ENCODE data around the gene KDM2A. TPM values are rescaled to one million over a fixed set of nuclear protein-coding genes. Genes with fewer than 3 reads are reported as not detected.

Gene KDM2A
- total RNA-seq, 2 experiments from 2014 or later, result 128 to 134 TPM

DNA sequence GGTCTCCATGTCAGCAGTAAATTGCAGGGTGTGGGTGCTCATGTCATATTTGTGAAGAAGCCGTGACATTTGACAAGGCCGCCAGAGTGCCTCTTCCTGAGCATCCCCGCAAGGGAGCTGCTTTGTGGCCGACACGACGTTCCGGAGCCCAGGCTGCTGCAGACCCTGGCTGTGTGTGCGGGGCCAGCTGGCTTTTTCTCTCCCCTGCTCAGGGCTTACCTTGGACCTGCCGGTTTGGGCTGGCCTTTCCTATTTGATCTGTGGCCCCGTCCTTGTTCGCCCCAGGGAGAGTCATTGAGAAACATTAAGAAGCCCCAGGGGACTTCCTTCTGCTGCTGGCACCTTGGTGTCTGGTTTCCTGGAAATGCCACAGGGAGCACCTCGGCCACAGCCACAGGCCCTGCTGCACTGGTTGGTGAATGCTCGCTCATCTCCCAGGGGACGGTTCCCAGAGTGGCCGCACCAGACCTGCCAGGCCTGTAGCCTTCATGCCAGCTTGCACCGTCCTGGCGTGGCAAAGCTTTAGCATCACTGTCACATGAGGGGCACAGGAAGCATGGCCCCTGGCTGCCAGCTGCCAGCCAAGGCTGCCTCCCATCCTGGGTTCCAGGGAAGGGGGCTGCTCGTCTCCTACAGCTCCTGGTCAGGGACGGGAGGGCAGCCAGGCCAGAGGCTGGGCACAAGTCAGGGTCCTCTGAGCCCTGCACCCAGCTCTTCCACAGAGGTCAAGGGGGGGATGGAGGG, 152.7 kb downstream of the KDM2A start:
- no peaks in the 10 kb centered on the region for H3K27me3 Mint-ChIP-seq
- H3K9me3 Mint-ChIP-seq, result no peaks in the 10 kb centered on the region
- H3K4me1 Mint-ChIP-seq, result peaks cover 64% of the 10 kb centered on the region
- POLR2A ChIA-PET, result interaction anchor here (0.5 to 7.8 kb wide), 18 partner anchors 8 to 213 kb away, joined by 3 to 190 read pairs (median 5); partner anchors contain the start of genes ANKRD13D, PPP1CA, RAD9A and SSH3
- peaks cover 36% of the 10 kb centered on the region for H3K36me3 Mint-ChIP-seq
- ATAC-seq (ENCODE audit: low read depth) (peak; percentile 18), DNase-seq (peak; percentile 73)
- peak overlapping the region; percentile 96 for H3K27ac Mint-ChIP-seq
- peak overlapping the region; percentile 96 for H3K4me3 Mint-ChIP-seq

DNA sequence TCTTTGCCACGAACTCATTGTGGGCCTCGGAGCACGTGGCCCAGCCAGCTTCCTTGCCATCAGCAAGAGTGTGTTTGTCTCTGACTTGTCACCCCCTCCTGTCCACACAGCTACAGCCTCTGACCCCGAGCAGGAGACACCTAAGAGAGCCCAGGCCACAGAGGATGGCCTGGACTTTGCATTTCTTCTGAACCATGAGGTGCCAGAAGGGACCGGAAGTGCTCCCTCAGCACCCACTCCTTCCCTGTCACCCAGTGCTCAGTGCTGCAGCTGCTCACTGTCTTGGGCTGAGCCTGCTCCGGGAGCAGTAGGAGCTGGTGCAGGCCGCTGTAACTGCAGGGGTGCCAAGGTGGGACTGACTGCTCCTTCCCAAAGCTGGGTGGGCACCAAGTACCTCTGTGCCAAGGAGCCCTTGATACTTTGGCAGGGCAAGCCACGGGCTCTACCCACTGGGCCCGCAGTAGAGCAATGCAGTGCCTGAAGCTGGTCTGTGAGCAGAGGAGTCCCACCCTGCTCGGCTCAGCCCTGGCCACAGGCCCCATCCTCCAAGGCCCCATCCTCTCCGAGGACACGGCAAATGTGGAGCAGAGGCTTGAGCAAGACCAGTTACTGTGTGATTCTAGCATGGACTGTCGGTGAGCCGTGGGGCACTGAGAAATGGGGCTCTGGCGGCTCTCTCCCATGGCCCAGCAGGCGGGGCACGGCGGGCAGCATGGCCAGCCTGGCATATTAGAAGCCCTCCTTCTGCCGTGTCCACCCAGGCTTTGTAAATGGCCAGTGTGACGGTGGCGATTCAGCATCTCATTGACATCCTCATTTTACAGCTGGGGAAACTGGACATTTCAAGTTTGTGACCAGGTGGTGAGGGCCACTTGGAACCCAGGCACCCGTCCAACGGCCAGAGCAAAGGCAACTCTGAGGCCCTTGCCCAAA, 153.5 kb downstream of the KDM2A start:
- ATAC-seq (ENCODE audit: low read depth), result peak; percentile 11
- peaks cover 67% of the 10 kb centered on the region for H3K4me1 Mint-ChIP-seq
- H3K4me3 Mint-ChIP-seq, result peak overlapping the region; percentile 96
- H3K36me3 Mint-ChIP-seq, result peaks cover 30% of the 10 kb centered on the region
- DNase-seq, result peak; percentile 58
- POLR2A ChIA-PET, result interaction anchor here (0.7 to 7.8 kb wide), 12 partner anchors 10 to 212 kb away, joined by 4 to 190 read pairs (median 6); partner anchors contain the start of genes ANKRD13D and SSH3
- H3K27me3 Mint-ChIP-seq, result no peaks in the 10 kb centered on the region
- H3K9me3 Mint-ChIP-seq, result no peaks in the 10 kb centered on the region
- H3K27ac Mint-ChIP-seq, result peak overlapping the region; percentile 96

DNA sequence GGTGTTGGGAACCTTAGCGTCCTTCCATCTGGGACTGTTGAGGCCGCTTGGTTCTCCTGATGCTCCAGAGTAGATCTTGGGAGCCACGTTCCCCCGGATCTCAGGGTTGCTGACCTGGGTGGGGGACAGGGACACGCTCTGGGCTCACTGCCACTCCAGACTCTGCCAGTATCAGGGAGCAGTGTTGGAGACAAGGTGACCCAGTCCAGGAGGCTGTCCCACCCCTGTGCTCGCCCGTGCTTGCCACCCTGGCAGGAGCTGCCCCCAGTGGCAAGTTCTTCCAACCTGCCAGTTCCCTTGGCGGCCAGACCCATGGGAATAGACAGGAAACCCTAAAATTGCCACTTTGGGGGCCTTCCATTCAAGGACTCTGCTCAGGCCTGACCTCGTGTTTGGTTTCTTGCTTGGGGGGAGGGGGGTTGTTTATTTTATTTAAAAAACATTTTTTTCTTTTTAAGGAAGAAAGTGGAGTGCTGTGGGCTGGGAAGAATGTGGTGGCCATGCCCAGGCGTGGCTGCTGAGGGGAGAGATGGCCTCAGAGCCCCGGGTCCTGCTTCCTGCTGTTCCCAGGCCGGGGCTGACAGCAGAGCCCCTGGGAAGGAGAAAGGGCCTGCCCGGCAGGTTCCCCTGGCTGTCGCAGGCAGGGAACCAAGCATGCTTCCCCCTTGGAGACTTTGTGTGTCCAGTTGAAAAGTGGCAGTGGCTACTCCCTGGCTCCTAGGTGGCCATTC, 154.4 kb downstream of the KDM2A start:
- DNase-seq (peak; percentile 36), ATAC-seq (ENCODE audit: low read depth) (no peak)
- H3K27me3 Mint-ChIP-seq, result no peaks in the 10 kb centered on the region
- H3K9me3 Mint-ChIP-seq, result no peaks in the 10 kb centered on the region
- H3K4me1 Mint-ChIP-seq, result peaks cover 67% of the 10 kb centered on the region
- POLR2A ChIA-PET, result interaction anchor here (0.7 to 7.8 kb wide), 5 partner anchors 15 to 131 kb away, joined by 4 to 190 read pairs (median 5); partner anchors contain the start of genes ANKRD13D and SSH3
- H3K27ac Mint-ChIP-seq, result peak overlapping the region; percentile 96
- peak overlapping the region; percentile 96 for H3K4me3 Mint-ChIP-seq
- peaks cover 27% of the 10 kb centered on the region for H3K36me3 Mint-ChIP-seq

DNA sequence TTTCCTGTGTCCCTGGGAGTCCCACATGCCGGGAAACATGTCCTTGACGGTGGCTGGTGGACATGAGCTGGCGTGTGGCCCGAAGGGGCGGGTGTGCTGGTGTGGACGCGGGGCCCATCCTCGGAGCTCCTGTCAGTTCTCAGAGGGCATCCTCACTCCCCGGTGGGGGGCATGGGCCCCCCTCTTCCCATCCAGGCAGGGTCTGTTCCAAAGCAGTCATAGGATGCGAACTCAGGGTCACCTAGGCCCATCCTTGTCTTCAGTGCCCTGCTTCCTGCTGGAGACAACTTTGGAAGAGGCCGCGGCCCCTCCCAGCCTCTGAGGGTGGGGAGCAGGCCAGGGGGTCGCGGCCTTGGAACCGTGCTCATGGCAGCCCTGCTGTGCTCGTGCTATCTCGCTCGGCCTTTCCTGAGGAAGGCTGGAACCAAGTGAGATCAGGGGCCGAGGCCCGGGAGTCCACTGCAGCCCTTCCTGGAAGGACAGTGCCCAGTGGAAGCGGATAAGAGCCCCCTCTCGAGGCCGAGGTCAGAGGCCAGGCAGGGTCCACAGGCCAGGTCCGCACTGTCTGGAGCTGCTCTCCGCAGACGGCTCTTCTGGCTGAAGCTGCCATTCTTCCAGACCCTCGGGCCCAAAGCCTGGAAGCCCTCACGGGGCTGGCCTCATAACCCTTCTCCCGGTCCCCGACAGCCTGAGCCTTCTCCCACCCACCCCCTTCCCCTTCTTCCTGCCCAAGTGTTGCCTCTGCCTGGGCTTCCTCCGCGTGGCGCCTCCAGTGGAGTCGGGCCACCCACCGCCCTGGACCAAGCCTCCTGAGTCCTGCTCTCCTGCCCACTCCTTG, 155.9 kb downstream of the KDM2A start:
- Mint-ChIP-seq H3K36me3 (peaks cover 28% of the 10 kb centered on the region), H3K9me3 (no peaks in the 10 kb centered on the region), H3K27me3 (no peaks in the 10 kb centered on the region), H3K4me3 (peak overlapping the region; percentile 73), H3K4me1 (peaks cover 66% of the 10 kb centered on the region), H3K27ac (peak overlapping the region; percentile 97)
- ATAC-seq (ENCODE audit: low read depth), result no peak
- peak; percentile 35 for DNase-seq
- POLR2A ChIA-PET, result interaction anchor here (0.7 to 7.5 kb wide), 3 partner anchors 7 to 116 kb away, joined by 3 to 179 read pairs (median 64); partner anchors contain the start of genes ANKRD13D and GRK2

DNA sequence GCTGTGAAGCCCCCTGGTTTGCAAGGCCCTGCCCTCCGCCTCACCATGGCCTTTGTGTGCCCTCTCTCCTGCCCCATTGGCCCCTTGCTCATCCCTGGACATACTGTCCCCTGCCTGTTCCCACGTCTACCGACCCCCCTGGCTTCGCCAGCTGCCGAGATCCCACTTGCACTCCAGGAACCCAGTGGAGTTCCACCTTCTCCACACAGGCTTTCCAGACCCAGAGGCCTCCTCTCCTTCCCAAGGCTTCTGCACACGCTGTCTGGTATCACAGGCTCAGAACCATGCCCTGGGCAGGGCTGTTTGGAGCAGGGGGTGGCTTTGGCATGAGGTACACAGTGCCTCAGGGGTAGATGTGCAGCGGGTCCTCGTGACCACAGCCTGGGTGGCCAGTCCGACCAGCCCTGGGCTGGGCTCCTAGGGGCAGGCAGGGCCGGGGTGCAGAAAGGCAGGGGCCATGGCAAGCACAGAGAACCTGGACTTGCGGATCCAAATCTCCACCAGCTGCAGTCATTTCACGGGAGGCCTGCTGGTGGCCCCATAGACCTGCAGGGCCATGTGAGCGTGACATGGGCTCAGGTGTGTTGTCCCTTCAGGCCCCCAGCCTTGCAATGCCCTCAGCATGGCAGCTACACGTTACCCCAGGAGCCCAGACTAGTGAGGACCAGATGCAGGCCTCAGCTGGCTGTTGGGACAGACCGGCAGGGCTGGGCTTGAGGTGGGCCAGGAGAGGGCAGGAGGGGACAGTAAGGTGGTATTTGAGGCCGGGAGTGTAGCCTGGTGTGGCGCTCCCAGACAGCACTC, 156.7 kb downstream of the KDM2A start:
- DNase-seq, result peak; percentile 55

DNA sequence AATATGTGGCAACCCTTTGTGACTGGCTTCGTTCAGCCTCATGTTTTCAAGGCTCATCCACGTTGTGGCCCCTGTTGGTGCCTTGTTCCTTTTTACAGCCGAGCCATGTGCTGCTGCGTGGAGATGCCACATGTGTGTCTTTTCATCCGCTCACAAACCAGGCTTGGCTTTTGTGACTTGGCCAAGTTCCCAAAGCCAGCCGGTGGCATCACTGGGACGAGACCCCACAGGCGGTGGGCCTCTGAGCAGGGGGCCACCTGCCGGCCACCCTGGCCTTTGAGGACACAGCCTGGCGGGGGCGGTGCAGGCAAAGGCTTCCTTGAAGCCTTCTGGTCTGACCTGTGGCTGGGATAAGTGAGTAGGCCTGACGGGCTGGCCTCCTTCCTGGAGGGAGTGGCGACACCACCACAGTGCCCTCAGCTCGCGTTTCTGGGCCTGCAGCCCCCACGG, 157.7 kb downstream of the KDM2A start:
- Mint-ChIP-seq H3K4me1 (peaks cover 50% of the 10 kb centered on the region), H3K27ac (peak overlapping the region; percentile 97), H3K9me3 (no peaks in the 10 kb centered on the region), H3K4me3 (peak overlapping the region; percentile 82), H3K27me3 (no peaks in the 10 kb centered on the region), H3K36me3 (peaks cover 25% of the 10 kb centered on the region)
- POLR2A ChIA-PET, result interaction anchor here (0.6 to 7.5 kb wide), 13 partner anchors 9 to 132 kb away, joined by 3 to 179 read pairs (median 6); partner anchors contain the start of genes ANKRD13D, GRK2, POLD4 and PPP1CA
- DNase-seq, result peak; percentile 74
- peak; percentile 23 for ATAC-seq (ENCODE audit: low read depth)

More for the DNA sequence above, 156.7 kb downstream of the KDM2A start:
- Mint-ChIP-seq H3K36me3 (peaks cover 25% of the 10 kb centered on the region), H3K27ac (peak overlapping the region; percentile 97), H3K27me3 (no peaks in the 10 kb centered on the region), H3K9me3 (no peaks in the 10 kb centered on the region), H3K4me1 (peaks cover 60% of the 10 kb centered on the region), H3K4me3 (peak overlapping the region; percentile 73)
- no peak for ATAC-seq (ENCODE audit: low read depth)
- POLR2A ChIA-PET, result interaction anchor here (0.7 to 7.5 kb wide), 5 partner anchors 8 to 115 kb away, joined by 3 to 179 read pairs (median 23); partner anchors contain the start of genes ANKRD13D and GRK2

DNA sequence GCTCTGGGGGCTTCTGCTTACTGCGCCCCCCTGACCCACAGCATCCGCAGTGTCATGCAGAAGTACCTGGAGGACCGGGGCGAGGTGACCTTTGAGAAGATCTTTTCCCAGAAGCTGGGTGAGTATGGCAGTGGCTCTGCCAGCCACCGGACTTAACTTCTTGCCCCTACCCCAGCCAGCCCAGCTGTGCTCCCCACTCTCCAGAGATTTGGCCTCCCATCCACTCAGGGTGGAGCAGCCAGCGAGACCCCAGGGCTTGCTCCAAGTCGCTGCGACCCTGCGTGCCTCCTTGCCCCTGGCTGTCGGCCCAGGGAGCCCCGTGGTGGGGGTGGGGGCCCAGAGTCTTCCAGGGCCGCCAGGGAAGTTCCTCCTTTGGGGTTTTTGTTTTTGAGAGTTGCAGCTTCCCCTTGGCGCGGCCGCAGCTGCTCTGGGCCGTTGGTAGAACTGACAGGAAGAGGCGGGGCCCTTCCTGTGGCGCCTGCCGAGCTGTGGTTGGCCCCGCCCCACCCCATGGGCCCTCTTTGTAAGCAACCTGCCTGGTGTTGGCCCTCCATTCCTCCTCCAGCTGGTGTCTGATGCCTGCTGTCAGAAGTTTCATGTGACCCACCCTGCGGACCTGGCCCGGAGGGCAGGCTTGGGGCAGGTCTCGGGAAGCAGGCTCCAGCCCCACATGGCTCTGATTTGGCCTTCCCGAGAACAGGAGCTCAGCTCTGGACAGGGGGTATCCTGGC, 158.3 kb downstream of the KDM2A start:
- no peaks in the 10 kb centered on the region for H3K9me3 Mint-ChIP-seq
- peak overlapping the region; percentile 97 for H3K27ac Mint-ChIP-seq
- H3K4me3 Mint-ChIP-seq, result peak overlapping the region; percentile 82
- DNase-seq (peak; percentile 90), ATAC-seq (ENCODE audit: low read depth) (peak; percentile 87)
- POLR2A ChIA-PET, result interaction anchor here (0.6 to 7.5 kb wide), 12 partner anchors 9 to 131 kb away, joined by 3 to 179 read pairs (median 6); partner anchors contain the start of genes ANKRD13D, GRK2, POLD4 and PPP1CA
- peaks cover 45% of the 10 kb centered on the region for H3K4me1 Mint-ChIP-seq
- no peaks in the 10 kb centered on the region for H3K27me3 Mint-ChIP-seq
- peaks cover 29% of the 10 kb centered on the region for H3K36me3 Mint-ChIP-seq

DNA sequence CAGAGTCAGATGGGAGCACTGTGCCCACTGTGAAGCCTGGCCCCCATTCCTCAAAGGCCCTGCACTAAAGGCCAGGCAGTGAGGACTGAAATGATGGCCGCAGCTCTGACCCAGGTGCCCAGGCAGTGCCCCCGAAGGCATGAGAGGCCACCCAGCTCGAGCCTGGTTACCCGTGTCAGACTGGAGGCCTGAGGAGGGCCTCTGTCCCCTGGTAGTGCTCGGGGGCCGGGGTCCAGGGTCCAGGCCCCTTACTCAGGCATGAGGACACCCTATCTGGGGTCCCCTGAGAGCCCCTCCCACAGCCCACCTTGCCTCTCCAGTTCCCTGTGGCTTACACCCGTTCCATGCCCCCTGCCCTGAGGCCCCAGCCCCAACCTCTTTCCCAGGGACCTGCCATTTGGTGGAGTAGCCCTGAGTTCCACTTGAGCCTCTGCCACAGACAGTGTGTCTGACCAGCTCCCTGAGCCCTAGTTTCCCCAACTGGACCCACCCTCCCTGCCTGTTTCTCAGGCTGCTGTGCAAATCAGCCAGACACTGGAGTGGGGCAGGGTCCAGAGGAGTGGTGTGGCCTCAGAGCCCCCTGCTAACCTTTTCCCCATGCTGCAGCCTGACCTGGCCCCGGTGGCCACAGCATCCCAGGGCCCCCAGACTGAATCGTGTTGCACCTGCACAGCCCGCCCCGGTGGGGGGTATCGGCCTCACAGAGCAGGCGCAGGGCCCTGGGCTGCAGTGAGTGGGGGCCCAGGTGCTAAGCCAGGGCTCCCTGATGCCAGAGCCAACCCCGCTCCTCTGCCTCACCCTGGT, 159.3 kb downstream of the KDM2A start:
- ATAC-seq (ENCODE audit: low read depth) (no peak), DNase-seq (no peak)
- peaks cover 31% of the 10 kb centered on the region for H3K36me3 Mint-ChIP-seq
- H3K4me3 Mint-ChIP-seq, result peak overlapping the region; percentile 82
- H3K27me3 Mint-ChIP-seq, result no peaks in the 10 kb centered on the region
- POLR2A ChIA-PET, result interaction anchor here (1.3 to 7.5 kb wide), 9 partner anchors 8 to 130 kb away, joined by 5 to 179 read pairs (median 9); partner anchors contain the start of genes ANKRD13D, GRK2, POLD4 and SSH3
- H3K27ac Mint-ChIP-seq, result peak overlapping the region; percentile 97
- no peaks in the 10 kb centered on the region for H3K9me3 Mint-ChIP-seq
- H3K4me1 Mint-ChIP-seq, result peaks cover 40% of the 10 kb centered on the region

DNA sequence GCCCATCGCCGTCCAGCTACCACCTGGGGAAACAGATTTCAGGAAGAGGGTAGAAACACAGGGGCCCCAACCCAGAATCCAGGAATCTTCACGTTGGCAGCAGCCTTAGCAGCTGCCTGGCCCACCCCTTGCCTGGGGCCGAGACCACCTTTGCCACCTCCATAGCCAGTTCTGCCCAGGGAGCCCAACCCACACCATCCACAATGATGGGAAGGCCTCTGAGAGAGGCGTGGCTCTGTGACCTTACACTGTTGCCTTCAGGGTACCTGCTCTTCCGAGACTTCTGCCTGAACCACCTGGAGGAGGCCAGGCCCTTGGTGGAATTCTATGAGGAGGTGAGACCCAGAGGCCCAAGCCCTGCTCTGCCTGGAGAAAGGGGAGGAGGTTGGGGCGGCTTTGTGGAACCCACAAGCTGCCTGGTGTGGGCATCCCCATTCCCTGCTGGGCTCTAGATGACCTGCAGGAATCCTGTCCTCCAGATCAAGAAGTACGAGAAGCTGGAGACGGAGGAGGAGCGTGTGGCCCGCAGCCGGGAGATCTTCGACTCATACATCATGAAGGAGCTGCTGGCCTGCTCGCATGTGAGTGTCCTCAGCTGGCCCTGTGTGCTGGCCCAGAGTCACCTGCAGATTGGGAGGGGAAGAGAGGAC, 160.0 kb downstream of the KDM2A start:
- Mint-ChIP-seq H3K36me3 (peaks cover 35% of the 10 kb centered on the region), H3K4me1 (peaks cover 38% of the 10 kb centered on the region), H3K4me3 (peak overlapping the region; percentile 35), H3K9me3 (no peaks in the 10 kb centered on the region), H3K27me3 (no peaks in the 10 kb centered on the region), H3K27ac (peak overlapping the region; percentile 97)
- POLR2A ChIA-PET, result interaction anchor here (1.6 to 7.5 kb wide), 3 partner anchors 9 to 24 kb away, joined by 5 to 179 read pairs (median 9); partner anchors contain the start of genes ANKRD13D and SSH3
- DNase-seq (no peak), ATAC-seq (ENCODE audit: low read depth) (no peak)

Measured in activated naive CD8-positive, alpha-beta T cell treated with anti-CD3 and anti-CD28 coated beads, Interleukin-2, amount 10 ng/mL, durations not matched to agents 7 days and 5 days (primary cell).